MCF 10A (cell line): ENCODE data around the gene PDIK1L. TPM values are rescaled to one million over a fixed set of nuclear protein-coding genes. Genes with fewer than 3 reads are reported as not detected.

ENCODE experiments used
- BruUV-seq: library from RNA; stranded (reverse); fragments of 400-500 nt; replicated peaks from 2 replicates; lab custom pipeline; 2021; lab: Mats Ljungman, UMichigan
- CTCF ChIA-PET: fragments of 300-600 bp; sonication (Branson Sonifier 250); formaldehyde crosslinking; extraction: SDS; loops from one replicate; lab custom pipeline; 2021; ENCODE audit warnings: antibody characterized with exemption, inconsistent platforms; lab: Yijun Ruan, JAX
- POLR2A ChIA-PET: fragments of 300-600, 350-650 bp; sonication (Branson Sonifier 250); formaldehyde crosslinking; extraction: SDS; loops from one replicate; lab custom pipeline; 2020; ENCODE audit warnings: antibody characterized with exemption, inconsistent platforms; lab: Yijun Ruan, JAX
- DNase-seq: peaks from one replicate; pipeline ENCODE4 v3.0.0-alpha.2; 2018; ENCODE audit not compliant: unreplicated experiment
- H3K27ac Mint-ChIP-seq: one replicate; pipeline ENCODE4 v1.8.0; 2022; ENCODE audit warnings: mild to moderate bottlenecking, low read depth, mixed read lengths; ENCODE audit not compliant: unreplicated experiment
- H3K27me3 Mint-ChIP-seq: one replicate; pipeline ENCODE4 v1.8.0; 2022; ENCODE audit warnings: mixed read lengths; ENCODE audit not compliant: insufficient read depth, unreplicated experiment
- H3K36me3 Mint-ChIP-seq: one replicate; pipeline ENCODE4 v1.8.0; 2022; ENCODE audit warnings: mild to moderate bottlenecking, moderate library complexity, mixed read lengths; ENCODE audit not compliant: insufficient read depth, unreplicated experiment
- H3K4me1 Mint-ChIP-seq: one replicate; pipeline ENCODE4 v1.8.0; 2022; ENCODE audit warnings: mixed read lengths; ENCODE audit not compliant: insufficient read depth, unreplicated experiment
- H3K4me3 Mint-ChIP-seq: one replicate; pipeline ENCODE4 v1.8.0; 2022; ENCODE audit warnings: mild to moderate bottlenecking, moderate library complexity, mixed read lengths; ENCODE audit not compliant: unreplicated experiment
- H3K9me3 Mint-ChIP-seq: one replicate; pipeline ENCODE4 v1.8.0; 2022; ENCODE audit warnings: mixed read lengths; ENCODE audit not compliant: unreplicated experiment
- intact Hi-C: fragments of 100-400 bp; cut with micrococcal nuclease; formaldehyde crosslinking; loops from 2 replicates; pipeline ENCODE4 v1.14.1; 2022
- total RNA-seq: library from RNA; stranded (reverse); gene quantifications from 2 replicates; pipeline ENCODE4 v1.2.3, GENCODE V29; 2022
- TF ChIP-seq, protein P1 (sequence below): fragments of 200-600 bp; IDR thresholded peaks from one replicate; pipeline ENCODE4 v1.8.0; 2022; ENCODE audit warnings: antibody characterized with exemption, mild to moderate bottlenecking; ENCODE audit not compliant: unreplicated experiment

PDIK1L gene
- total RNA-seq, 1 experiment from 2014 or later, result 10.9 TPM

DNA sequence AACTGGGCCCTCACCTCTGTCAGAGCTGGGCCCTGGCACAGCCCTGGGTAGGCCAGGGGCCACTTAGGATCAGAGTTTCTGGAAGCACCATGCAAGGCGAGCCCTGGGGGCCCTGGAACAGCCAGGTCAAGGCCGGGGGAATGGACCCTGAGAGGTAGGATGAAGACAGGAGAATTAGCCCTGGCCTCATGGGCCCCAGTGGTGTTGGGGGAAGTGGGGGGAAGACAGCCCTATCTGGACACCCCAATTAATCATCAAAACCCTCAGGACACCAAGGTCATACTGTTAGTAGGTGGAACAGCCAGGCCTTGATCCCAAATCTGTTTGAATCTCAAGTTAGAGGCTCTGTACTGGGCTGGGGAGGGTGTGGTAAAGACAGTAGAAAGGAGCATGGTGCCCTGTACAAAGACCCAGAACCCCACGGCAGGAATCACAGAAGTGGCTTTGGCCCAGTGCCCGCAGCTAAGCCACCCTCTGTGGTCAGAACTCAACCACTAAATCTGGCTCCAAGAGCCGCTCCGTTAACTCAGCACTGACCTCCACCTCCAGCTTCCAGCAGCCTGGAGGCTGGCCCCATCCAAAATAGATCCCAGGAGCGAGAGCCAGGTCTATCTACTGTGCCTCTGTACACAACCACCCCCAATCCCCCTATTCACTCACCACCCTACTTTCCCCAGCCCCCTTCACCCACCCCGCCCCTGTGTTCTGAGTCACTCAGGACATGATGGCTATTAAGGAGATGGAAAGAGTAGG, 30.2 kb upstream of the PDIK1L start:
- H3K4me1 Mint-ChIP-seq, result no peaks in the 10 kb centered on the region
- TF ChIP-seq, protein P1, sequence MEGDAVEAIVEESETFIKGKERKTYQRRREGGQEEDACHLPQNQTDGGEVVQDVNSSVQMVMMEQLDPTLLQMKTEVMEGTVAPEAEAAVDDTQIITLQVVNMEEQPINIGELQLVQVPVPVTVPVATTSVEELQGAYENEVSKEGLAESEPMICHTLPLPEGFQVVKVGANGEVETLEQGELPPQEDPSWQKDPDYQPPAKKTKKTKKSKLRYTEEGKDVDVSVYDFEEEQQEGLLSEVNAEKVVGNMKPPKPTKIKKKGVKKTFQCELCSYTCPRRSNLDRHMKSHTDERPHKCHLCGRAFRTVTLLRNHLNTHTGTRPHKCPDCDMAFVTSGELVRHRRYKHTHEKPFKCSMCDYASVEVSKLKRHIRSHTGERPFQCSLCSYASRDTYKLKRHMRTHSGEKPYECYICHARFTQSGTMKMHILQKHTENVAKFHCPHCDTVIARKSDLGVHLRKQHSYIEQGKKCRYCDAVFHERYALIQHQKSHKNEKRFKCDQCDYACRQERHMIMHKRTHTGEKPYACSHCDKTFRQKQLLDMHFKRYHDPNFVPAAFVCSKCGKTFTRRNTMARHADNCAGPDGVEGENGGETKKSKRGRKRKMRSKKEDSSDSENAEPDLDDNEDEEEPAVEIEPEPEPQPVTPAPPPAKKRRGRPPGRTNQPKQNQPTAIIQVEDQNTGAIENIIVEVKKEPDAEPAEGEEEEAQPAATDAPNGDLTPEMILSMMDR, result no peak
- ChIA-PET POLR2A (interaction anchor here (0.9 kb wide), 1 partner anchor 153 kb away, joined by 3 read pairs; the partner anchor contains the start of gene CEP85), CTCF (no interaction called here)
- no peak overlapping the region for H3K4me3 Mint-ChIP-seq
- H3K9me3 Mint-ChIP-seq, result no peaks in the 10 kb centered on the region
- intact Hi-C loops, result no loop called here
- no peak for DNase-seq
- no peaks in the 10 kb centered on the region for H3K36me3 Mint-ChIP-seq
- peaks cover 27% of the 10 kb centered on the region for H3K27me3 Mint-ChIP-seq
- no TSS peak for BruUV-seq
- H3K27ac Mint-ChIP-seq, result no peak overlapping the region

DNA sequence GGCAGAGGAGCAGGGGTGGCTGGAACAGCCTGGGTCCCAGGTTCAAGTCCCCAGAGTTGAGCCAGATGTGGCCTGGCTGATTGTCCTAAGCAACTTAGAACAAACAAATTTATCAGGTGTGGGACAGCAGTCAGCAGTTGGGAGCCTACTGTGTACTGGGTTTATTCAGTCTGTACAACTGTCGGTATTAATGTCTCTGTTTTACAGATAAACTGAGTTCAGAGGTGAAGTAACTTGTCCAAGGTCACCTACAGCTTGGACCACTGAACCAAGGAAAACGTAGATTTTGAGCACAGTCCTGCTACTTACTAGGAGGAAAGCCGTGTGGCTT, 29.6 kb upstream of the PDIK1L start:
- intact Hi-C loops, result no loop called here
- Mint-ChIP-seq H3K36me3 (no peaks in the 10 kb centered on the region), H3K9me3 (no peaks in the 10 kb centered on the region), H3K27me3 (peaks cover 27% of the 10 kb centered on the region), H3K4me3 (no peak overlapping the region), H3K27ac (no peak overlapping the region), H3K4me1 (no peaks in the 10 kb centered on the region)
- no TSS peak for BruUV-seq
- TF ChIP-seq, protein P1, result no peak
- ChIA-PET POLR2A (no interaction called here), CTCF (interaction anchor here (1.3 kb wide), 1 partner anchor 187 kb away, joined by 4 read pairs; no protein-coding TSS in a partner anchor)
- no peak for DNase-seq

DNA sequence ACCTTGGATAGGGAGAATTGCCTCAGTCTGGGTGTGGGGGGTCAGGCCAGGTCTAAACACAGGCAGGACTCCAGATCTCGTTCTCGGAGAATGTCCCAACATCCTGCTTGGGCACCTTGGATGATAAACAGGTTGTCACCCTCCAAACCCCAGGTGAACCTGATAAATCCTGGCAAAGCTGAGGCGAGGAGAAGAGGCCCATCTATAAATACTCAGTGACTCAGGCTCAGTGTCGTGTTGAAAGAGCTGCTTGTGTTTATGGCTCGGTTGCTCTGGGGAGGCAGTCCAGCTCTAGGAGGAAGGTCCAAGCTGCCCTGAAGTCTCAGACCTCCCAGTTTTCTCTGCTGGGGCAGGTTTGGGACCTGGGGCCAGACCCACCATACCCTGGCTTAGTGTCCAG, 28.4 kb upstream of the PDIK1L start:
- POLR2A ChIA-PET, result interaction anchor here (0.6 to 1.1 kb wide), 2 partner anchors 9 to 17 kb away, joined by 3 read pairs; no protein-coding TSS in a partner anchor
- Mint-ChIP-seq H3K9me3 (no peaks in the 10 kb centered on the region), H3K27ac (no peak overlapping the region), H3K4me3 (no peak overlapping the region), H3K36me3 (no peaks in the 10 kb centered on the region), H3K27me3 (peaks cover 27% of the 10 kb centered on the region), H3K4me1 (no peaks in the 10 kb centered on the region)
- no TSS peak for BruUV-seq
- intact Hi-C loops, result no loop called here
- CTCF ChIA-PET, result interaction anchor here (0.6 to 1.3 kb wide), 3 partner anchors 37 to 287 kb away, joined by 3 to 4 read pairs (median 3); no protein-coding TSS in a partner anchor
- peak; percentile 28 for DNase-seq
- TF ChIP-seq, protein P1, result no peak

DNA sequence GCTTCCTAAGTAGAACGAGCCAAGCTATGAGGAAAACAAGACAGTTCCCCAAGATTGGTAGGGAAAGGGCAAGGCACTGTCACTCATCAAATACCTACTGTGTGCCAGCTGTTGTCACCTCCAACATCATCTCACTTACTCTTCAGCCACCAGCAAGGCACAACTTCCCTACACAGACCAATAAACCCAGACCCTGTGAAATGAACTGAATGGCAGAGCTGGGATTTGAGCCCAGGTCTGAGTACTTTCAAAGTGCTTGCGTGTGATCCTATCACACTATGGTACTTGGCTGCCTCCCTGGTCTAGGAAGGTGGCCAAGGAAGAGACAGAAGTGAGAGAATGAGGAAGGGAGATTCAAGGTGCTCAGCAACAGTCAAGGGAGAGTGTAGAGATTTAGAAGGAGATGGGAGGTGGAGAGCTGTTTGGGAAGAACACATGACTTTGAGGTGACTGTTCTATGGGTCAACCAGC, 27.5 kb upstream of the PDIK1L start:
- BruUV-seq, result no TSS peak
- Mint-ChIP-seq H3K27me3 (peaks cover 27% of the 10 kb centered on the region), H3K4me3 (no peak overlapping the region), H3K9me3 (no peaks in the 10 kb centered on the region), H3K27ac (no peak overlapping the region), H3K36me3 (no peaks in the 10 kb centered on the region), H3K4me1 (no peaks in the 10 kb centered on the region)
- ChIA-PET CTCF (interaction anchor here (1.3 to 3.2 kb wide), 2 partner anchors 48 to 61 kb away, joined by 6 to 14 read pairs; no protein-coding TSS in a partner anchor), POLR2A (interaction anchor here (1.1 kb wide), 1 partner anchor 18 kb away, joined by 3 read pairs; no protein-coding TSS in a partner anchor)
- TF ChIP-seq, protein P1, result no peak
- intact Hi-C loops, result no loop called here
- no peak for DNase-seq
